KMS-11 (cell line): ENCODE results near the gene CDCA4.
"Not testable (repeated sequence)": the region's sequence is repeated elsewhere in the genome, so short reads cannot be mapped to it uniquely, and the experiment has no call there.

Experiments
- H2AFZ ChIP-seq: fragments of 200-600 bp; sonication (generic); 2 replicates; pipeline ENCODE4 v1.6.1; 2016; ENCODE audit warnings: antibody characterized with exemption, mixed run types, low read depth
- H3K27ac ChIP-seq: fragments of 200-600 bp; sonication (generic); 2 replicates; pipeline ENCODE4 v1.6.1; 2016; ENCODE audit warnings: mild to moderate bottlenecking, mixed run types
- H3K27me3 ChIP-seq: fragments of 200-600 bp; sonication (generic); 2 replicates; pipeline ENCODE4 v1.6.1; 2017; ENCODE audit warnings: mild to moderate bottlenecking, low read depth, mixed run types, moderate library complexity; ENCODE audit not compliant: insufficient read depth
- H3K36me3 ChIP-seq: fragments of 200-600 bp; sonication (generic); 2 replicates; pipeline ENCODE4 v1.6.1; 2017; ENCODE audit warnings: mild to moderate bottlenecking, mixed run types; ENCODE audit not compliant: insufficient read depth
- H3K4me1 ChIP-seq: fragments of 200-600 bp; sonication (generic); 2 replicates; pipeline ENCODE4 v1.6.1; 2016; ENCODE audit warnings: mild to moderate bottlenecking, low read depth, mixed run types; ENCODE audit not compliant: poor library complexity, severe bottlenecking
- H3K4me2 ChIP-seq: fragments of 200-600 bp; sonication (generic); 2 replicates; pipeline ENCODE4 v1.7.0; 2016; ENCODE audit warnings: mild to moderate bottlenecking, mixed run types
- H3K4me3 ChIP-seq: fragments of 200-600 bp; sonication (generic); IDR thresholded peaks from 2 replicates; pipeline ENCODE4 v1.6.1; 2017; ENCODE audit warnings: low read depth, low read length, mixed read lengths; ENCODE audit not compliant: insufficient read depth
- H3K79me2 ChIP-seq: fragments of 200-600 bp; sonication (generic); 2 replicates; pipeline ENCODE4 v1.6.1; 2016; ENCODE audit warnings: low read depth, mixed run types; ENCODE audit not compliant: insufficient read depth
- H3K9ac ChIP-seq: fragments of 200-600 bp; sonication (generic); 2 replicates; pipeline ENCODE4 v1.6.1; 2016; ENCODE audit warnings: mild to moderate bottlenecking, mixed run types
- H4K20me1 ChIP-seq: fragments of 200-600 bp; sonication (generic); 2 replicates; pipeline ENCODE4 v1.6.1; 2016; ENCODE audit warnings: mild to moderate bottlenecking, mixed run types; ENCODE audit not compliant: insufficient read depth
- CTCF ChIP-seq: fragments of 200-600 bp; sonication (generic); conservative IDR thresholded peaks from 2 replicates; pipeline ENCODE4 v1.6.1; 2017; ENCODE audit warnings: low read depth, mild to moderate bottlenecking, antibody characterized with exemption, low read length, moderate library complexity, mixed read lengths

The CDCA4 gene

GRCh38 chr14:105064721-105065143, 43.8 kb upstream of the CDCA4 start:
- no peaks in the 10 kb centered on the region for H3K79me2 ChIP-seq
- peaks cover 18% of the 10 kb centered on the region for H3K4me1 ChIP-seq
- no peaks in the 10 kb centered on the region for H3K36me3 ChIP-seq
- no peaks in the 10 kb centered on the region for H4K20me1 ChIP-seq
- H3K4me2 ChIP-seq = peak overlapping the region; percentile 51
- peak overlapping the region; percentile 53; the same call in 1 of the 2 replicates for H3K9ac ChIP-seq
- H3K27ac ChIP-seq = peak overlapping the region; percentile 45; the same call in 1 of the 2 replicates
- no peak for TF ChIP-seq CTCF
- H2AFZ ChIP-seq = peak overlapping the region; percentile 64; the same call in 1 of the 2 replicates
- H3K4me3 ChIP-seq = no peak overlapping the region
- H3K27me3 ChIP-seq = no peaks in the 10 kb centered on the region

- Histone ChIP-seq H3K79me2 (no peaks in the 10 kb centered on the region), H3K4me3 (no peak overlapping the region), H3K4me1 (peaks cover 17% of the 10 kb centered on the region), H4K20me1 (no peaks in the 10 kb centered on the region), H2AFZ (no peak overlapping the region), H3K36me3 (no peaks in the 10 kb centered on the region), H3K4me2 (no peak overlapping the region; the same call in 1 of the 2 replicates), H3K27me3 (no peaks in the 10 kb centered on the region), H3K9ac (no peak overlapping the region), H3K27ac (no peak overlapping the region)
- no peak for TF ChIP-seq CTCF
Measured at GRCh38 chr14:105064001-105064400, 43.1 kb upstream of the CDCA4 start.

GRCh38 chr14:105063506-105063905, 42.6 kb upstream of the CDCA4 start:
- not testable (repeated sequence) for H4K20me1 ChIP-seq, H3K27me3 ChIP-seq, H3K79me2 ChIP-seq, H3K36me3 ChIP-seq, H2AFZ ChIP-seq, H3K9ac ChIP-seq, H3K27ac ChIP-seq, H3K4me2 ChIP-seq, H3K4me3 ChIP-seq
- H3K4me1 ChIP-seq = peaks cover 17% of the 10 kb centered on the region

GRCh38 chr14:105063056-105063455, 42.2 kb upstream of the CDCA4 start:
- no peak overlapping the region for H3K9ac ChIP-seq
- H3K79me2 ChIP-seq = no peaks in the 10 kb centered on the region
- no peak for TF ChIP-seq CTCF
- H3K4me1 ChIP-seq = peaks cover 17% of the 10 kb centered on the region
- no peak overlapping the region for H3K4me2 ChIP-seq
- H3K4me3 ChIP-seq = no peak overlapping the region
- no peaks in the 10 kb centered on the region for H4K20me1 ChIP-seq
- no peak overlapping the region for H3K27ac ChIP-seq
- no peaks in the 10 kb centered on the region for H3K36me3 ChIP-seq
- H3K27me3 ChIP-seq = no peaks in the 10 kb centered on the region
- H2AFZ ChIP-seq = no peak overlapping the region

GRCh38 chr14:105062048-105062433, 41.2 kb upstream of the CDCA4 start:
- H3K79me2 ChIP-seq = no peaks in the 10 kb centered on the region
- TF ChIP-seq CTCF = no peak
- H4K20me1 ChIP-seq = no peaks in the 10 kb centered on the region
- H3K9ac ChIP-seq = no peak overlapping the region
- no peak overlapping the region for H3K4me2 ChIP-seq
- H3K27me3 ChIP-seq = no peaks in the 10 kb centered on the region
- H3K27ac ChIP-seq = no peak overlapping the region
- no peak overlapping the region for H3K4me3 ChIP-seq
- H3K4me1 ChIP-seq = peaks cover 17% of the 10 kb centered on the region
- H2AFZ ChIP-seq = no peak overlapping the region
- no peaks in the 10 kb centered on the region for H3K36me3 ChIP-seq
